Measurements from ENCODE around the gene PIGL.

PIGL gene

DNA sequence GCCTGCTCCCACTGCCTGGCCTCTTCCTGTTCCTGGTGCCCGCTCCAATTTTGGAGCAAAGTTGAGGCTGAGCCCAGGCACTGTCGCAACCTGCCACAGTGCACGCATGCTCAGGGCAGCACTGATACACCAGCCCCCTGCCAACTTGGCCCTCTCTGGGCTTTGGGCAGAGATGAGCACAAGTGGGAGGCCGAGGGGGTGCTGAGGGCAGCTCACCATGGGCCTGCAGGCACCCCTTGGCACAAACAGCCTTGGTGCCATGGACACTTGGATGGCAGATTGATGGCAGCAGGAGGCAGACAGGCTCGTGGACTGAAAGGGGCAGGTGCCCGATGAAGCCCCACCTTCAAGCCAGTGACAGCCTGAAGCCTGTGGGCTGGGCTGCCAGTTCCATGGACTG, 42.9 kb downstream of the PIGL start:
- Histone ChIP-seq H3K9me3 (ENCODE audit: insufficient read depth, low read length, severe bottlenecking) (peaks cover 16% of the 10 kb centered on the region), H3K4me1 (ENCODE audit: insufficient read depth, low read length) (no peaks in the 10 kb centered on the region), H3K27ac (ENCODE audit: low read length) (no peak overlapping the region), H3K9ac (ENCODE audit: low read depth, low read length) (no peak overlapping the region), H3K4me2 (ENCODE audit: insufficient read depth, low read length) (no peak overlapping the region), H2AFZ (ENCODE audit: low read depth, low read length) (no peak overlapping the region), H3K27me3 (ENCODE audit: insufficient read depth, low read length, poor library complexity) (no peaks in the 10 kb centered on the region), H4K20me1 (ENCODE audit: insufficient read depth, low read length) (no peaks in the 10 kb centered on the region), H3K4me3 (ENCODE audit: low read depth in 1 of 2, low read length in 2 of 2) (no peak overlapping the region), H3K79me2 (ENCODE audit: insufficient read depth, low read length) (no peaks in the 10 kb centered on the region), H3K36me3 (ENCODE audit: insufficient read depth, low read length) (peaks cover 11% of the 10 kb centered on the region)
- DNase-seq (no peak), ATAC-seq (ENCODE audit: insufficient read depth, low read depth) (no peak)
- TF ChIP-seq CTCF (IDR thresholded peaks at IDR 0.05; ENCODE audit: borderline replicate concordance, extremely low read depth, low read length, poor library complexity, severe bottlenecking), result no peak
- TF ChIP-seq EZH2 (IDR thresholded peaks at IDR 0.05; ENCODE audit: borderline replicate concordance, low read depth, low read length, severe bottlenecking), result no peak

- H3K4me1 ChIP-seq (ENCODE audit: insufficient read depth, low read length), result no peaks in the 10 kb centered on the region
- H3K4me2 ChIP-seq (ENCODE audit: insufficient read depth, low read length), result no peak overlapping the region
- no peaks in the 10 kb centered on the region for H4K20me1 ChIP-seq (ENCODE audit: insufficient read depth, low read length)
- H3K9me3 ChIP-seq (ENCODE audit: insufficient read depth, low read length, severe bottlenecking), result peaks cover 16% of the 10 kb centered on the region
- no peaks in the 10 kb centered on the region for H3K27me3 ChIP-seq (ENCODE audit: insufficient read depth, low read length, poor library complexity)
- no peak overlapping the region for H2AFZ ChIP-seq (ENCODE audit: low read depth, low read length)
- DNase-seq (no peak), ATAC-seq (ENCODE audit: insufficient read depth, low read depth) (no peak)
- peaks cover 11% of the 10 kb centered on the region for H3K36me3 ChIP-seq (ENCODE audit: insufficient read depth, low read length)
- H3K79me2 ChIP-seq (ENCODE audit: insufficient read depth, low read length), result no peaks in the 10 kb centered on the region
- TF ChIP-seq CTCF (IDR thresholded peaks at IDR 0.05; ENCODE audit: borderline replicate concordance, extremely low read depth, low read length, poor library complexity, severe bottlenecking), result no peak
- no peak for TF ChIP-seq EZH2 (IDR thresholded peaks at IDR 0.05; ENCODE audit: borderline replicate concordance, low read depth, low read length, severe bottlenecking)
- no peak overlapping the region for H3K27ac ChIP-seq (ENCODE audit: low read length)
- no peak overlapping the region for H3K9ac ChIP-seq (ENCODE audit: low read depth, low read length)
- H3K4me3 ChIP-seq (ENCODE audit: low read depth in 1 of 2, low read length in 2 of 2), result no peak overlapping the region
Measured at GRCh38 chr17:16261049-16261448, 44.0 kb downstream of the PIGL start.

DNA sequence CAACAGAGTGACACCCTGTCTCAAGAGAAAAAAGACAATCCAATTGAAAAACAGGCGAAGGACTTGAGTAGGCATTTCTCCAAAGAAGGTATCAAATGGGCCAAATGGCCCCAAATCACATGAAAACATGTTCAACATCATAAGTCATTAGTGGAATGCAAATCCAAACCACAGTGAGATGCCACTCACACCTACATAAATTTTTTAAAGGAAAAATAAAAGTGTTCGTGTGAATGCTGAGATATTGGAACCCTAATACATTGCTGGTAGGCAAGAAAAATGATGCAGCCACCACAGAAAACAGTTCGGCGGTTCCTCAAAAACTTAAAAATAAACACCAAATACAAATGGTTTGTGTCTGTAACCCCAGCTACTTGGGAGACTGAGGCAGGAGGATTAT, 45.2 kb downstream of the PIGL start:
- TF ChIP-seq EZH2 (IDR thresholded peaks at IDR 0.05; ENCODE audit: borderline replicate concordance, low read depth, low read length, severe bottlenecking) (no peak), CTCF (IDR thresholded peaks at IDR 0.05; ENCODE audit: borderline replicate concordance, extremely low read depth, low read length, poor library complexity, severe bottlenecking) (no peak)
- peaks cover 11% of the 10 kb centered on the region for H3K36me3 ChIP-seq (ENCODE audit: insufficient read depth, low read length)
- H3K9ac ChIP-seq (ENCODE audit: low read depth, low read length), result no peak overlapping the region
- no peak overlapping the region for H3K27ac ChIP-seq (ENCODE audit: low read length)
- no peaks in the 10 kb centered on the region for H3K79me2 ChIP-seq (ENCODE audit: insufficient read depth, low read length)
- H3K9me3 ChIP-seq (ENCODE audit: insufficient read depth, low read length, severe bottlenecking), result peaks cover 16% of the 10 kb centered on the region
- H3K4me3 ChIP-seq (ENCODE audit: low read depth in 1 of 2, low read length in 2 of 2), result no peak overlapping the region
- H3K4me2 ChIP-seq (ENCODE audit: insufficient read depth, low read length), result no peak overlapping the region
- H3K4me1 ChIP-seq (ENCODE audit: insufficient read depth, low read length), result no peaks in the 10 kb centered on the region
- H2AFZ ChIP-seq (ENCODE audit: low read depth, low read length), result no peak overlapping the region
- ATAC-seq (ENCODE audit: insufficient read depth, low read depth), result no peak
- DNase-seq, result no peak
- H3K27me3 ChIP-seq (ENCODE audit: insufficient read depth, low read length, poor library complexity), result no peaks in the 10 kb centered on the region
- no peaks in the 10 kb centered on the region for H4K20me1 ChIP-seq (ENCODE audit: insufficient read depth, low read length)

DNA sequence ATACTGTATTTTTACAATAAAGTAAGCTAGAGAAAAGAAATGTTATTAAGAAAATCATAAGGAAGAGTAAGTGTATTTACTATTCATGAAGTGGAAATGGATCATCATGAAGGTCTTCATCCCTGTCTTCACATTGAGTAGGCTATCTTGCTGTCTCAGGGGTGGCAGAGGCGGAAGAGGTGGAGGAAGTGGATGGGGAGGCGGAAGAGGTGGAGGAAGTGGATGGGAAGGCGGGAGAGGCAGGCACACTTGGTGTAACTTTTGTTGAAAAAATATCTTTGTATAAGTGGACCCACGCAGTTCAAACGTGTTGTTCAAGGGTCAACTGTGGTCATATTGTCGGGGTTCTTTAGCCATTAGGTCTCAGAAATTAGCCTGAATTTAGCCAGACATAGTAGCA, 50.2 kb downstream of the PIGL start:
- no peak for DNase-seq
- Histone ChIP-seq H2AFZ (ENCODE audit: low read depth, low read length) (no peak overlapping the region), H3K79me2 (ENCODE audit: insufficient read depth, low read length) (no peaks in the 10 kb centered on the region), H3K36me3 (ENCODE audit: insufficient read depth, low read length) (no peaks in the 10 kb centered on the region), H3K27me3 (ENCODE audit: insufficient read depth, low read length, poor library complexity) (no peaks in the 10 kb centered on the region), H3K9me3 (ENCODE audit: insufficient read depth, low read length, severe bottlenecking) (no peaks in the 10 kb centered on the region), H4K20me1 (ENCODE audit: insufficient read depth, low read length) (no peaks in the 10 kb centered on the region), H3K27ac (ENCODE audit: low read length) (no peak overlapping the region), H3K9ac (ENCODE audit: low read depth, low read length) (no peak overlapping the region), H3K4me3 (ENCODE audit: low read depth in 1 of 2, low read length in 2 of 2) (no peak overlapping the region), H3K4me2 (ENCODE audit: insufficient read depth, low read length) (no peak overlapping the region), H3K4me1 (ENCODE audit: insufficient read depth, low read length) (no peaks in the 10 kb centered on the region)
- TF ChIP-seq CTCF (IDR thresholded peaks at IDR 0.05; ENCODE audit: borderline replicate concordance, extremely low read depth, low read length, poor library complexity, severe bottlenecking) (no peak), EZH2 (IDR thresholded peaks at IDR 0.05; ENCODE audit: borderline replicate concordance, low read depth, low read length, severe bottlenecking) (no peak)
- ATAC-seq (ENCODE audit: insufficient read depth, low read depth), result no peak
